ENCODE data around the gene SAPCD2.

- TF ChIP-seq CTCF (IDR thresholded peaks at IDR 0.05) (no peak), POLR2A (IDR thresholded peaks at IDR 0.05) (no peak)
Observed at GRCh38 chr9:137020771-137021567, 49.4 kb downstream of the SAPCD2 start.
